ENCODE measurements around the gene CBX4.

DNA sequence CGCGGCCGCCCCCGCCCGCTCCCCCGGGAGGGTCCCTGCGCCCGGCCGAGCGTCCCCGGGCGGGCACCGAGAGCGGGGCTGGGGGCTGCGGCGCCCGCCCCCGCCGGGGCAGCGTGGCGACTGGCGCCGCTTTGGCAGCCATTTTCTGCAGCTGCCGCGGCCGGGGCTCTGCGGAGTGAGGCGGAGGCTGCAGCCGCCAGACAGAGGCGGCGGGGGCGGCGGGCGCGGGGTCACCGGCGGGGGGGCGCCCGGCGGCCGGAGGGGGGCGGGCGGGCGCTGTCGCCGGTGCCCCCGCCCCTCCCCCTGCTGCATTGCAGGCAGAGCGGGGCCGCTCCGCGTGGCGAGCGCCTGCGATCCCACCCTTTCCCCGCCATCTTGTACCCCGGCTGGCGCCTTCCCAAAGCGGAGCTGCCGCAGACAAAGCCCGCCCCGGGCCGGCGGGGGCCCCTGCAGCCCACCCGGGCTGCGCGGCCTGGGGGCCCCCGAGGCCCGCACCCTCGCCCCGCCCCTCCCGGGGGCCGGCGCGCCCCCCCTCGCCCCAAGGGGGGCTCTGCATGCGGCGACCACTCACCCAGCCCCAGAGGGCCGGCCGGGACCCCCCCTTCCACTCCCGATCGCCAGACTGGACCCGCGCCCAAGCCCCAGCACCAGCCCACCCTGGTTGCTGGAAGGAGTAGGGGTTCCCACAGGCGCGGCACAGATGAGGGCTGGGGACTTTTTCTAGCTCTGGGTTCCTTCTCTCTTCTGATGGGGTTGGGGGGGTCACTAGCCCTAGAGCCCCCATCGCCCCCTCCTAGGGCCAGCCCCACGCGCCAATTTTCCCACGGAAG lies 25.7 kb downstream of the CBX4 start:
- TF ChIP-seq, protein P1, sequence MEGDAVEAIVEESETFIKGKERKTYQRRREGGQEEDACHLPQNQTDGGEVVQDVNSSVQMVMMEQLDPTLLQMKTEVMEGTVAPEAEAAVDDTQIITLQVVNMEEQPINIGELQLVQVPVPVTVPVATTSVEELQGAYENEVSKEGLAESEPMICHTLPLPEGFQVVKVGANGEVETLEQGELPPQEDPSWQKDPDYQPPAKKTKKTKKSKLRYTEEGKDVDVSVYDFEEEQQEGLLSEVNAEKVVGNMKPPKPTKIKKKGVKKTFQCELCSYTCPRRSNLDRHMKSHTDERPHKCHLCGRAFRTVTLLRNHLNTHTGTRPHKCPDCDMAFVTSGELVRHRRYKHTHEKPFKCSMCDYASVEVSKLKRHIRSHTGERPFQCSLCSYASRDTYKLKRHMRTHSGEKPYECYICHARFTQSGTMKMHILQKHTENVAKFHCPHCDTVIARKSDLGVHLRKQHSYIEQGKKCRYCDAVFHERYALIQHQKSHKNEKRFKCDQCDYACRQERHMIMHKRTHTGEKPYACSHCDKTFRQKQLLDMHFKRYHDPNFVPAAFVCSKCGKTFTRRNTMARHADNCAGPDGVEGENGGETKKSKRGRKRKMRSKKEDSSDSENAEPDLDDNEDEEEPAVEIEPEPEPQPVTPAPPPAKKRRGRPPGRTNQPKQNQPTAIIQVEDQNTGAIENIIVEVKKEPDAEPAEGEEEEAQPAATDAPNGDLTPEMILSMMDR (conservative IDR thresholded peaks at IDR 0.05 in 1 of 2, IDR thresholded peaks at IDR 0.05 in 1 of 2; ENCODE audit: low read depth in 1 of 2, low read length in 2 of 2): no peak
- no peak for TF ChIP-seq EZH2 (IDR thresholded peaks at IDR 0.05; ENCODE audit: low read length, missing control alignments)

All from fibroblast of lung (primary cell).